RWPE2 (cell line): ENCODE results near the gene PCA3.

ENCODE experiments used
- ATAC-seq: fragments of 200-7000 bp; cut with Tn5 transposase; 3 replicates; pipeline ENCODE4 v1.9.1; 2021; ENCODE audit warnings: low read depth
- DNase-seq: peaks from one replicate; pipeline ENCODE4 v3.0.0-alpha.2; 2020; ENCODE audit warnings: low spot score
- H3K27ac ChIP-seq: fragments of 450-650 bp; 2 replicates; pipeline ENCODE4 v1.5.1; 2017; ENCODE audit warnings: mild to moderate bottlenecking; ENCODE audit not compliant: poor library complexity, severe bottlenecking
- H3K27me3 ChIP-seq: fragments of 250-450 bp; sonication (Bioruptor Pico); 2 replicates; pipeline ENCODE4 v1.5.1; 2021; ENCODE audit warnings: mild to moderate bottlenecking, moderate library complexity; ENCODE audit not compliant: insufficient read depth, poor library complexity, severe bottlenecking
- H3K36me3 ChIP-seq: fragments of 250-450 bp; sonication (Bioruptor Pico); 2 replicates; pipeline ENCODE4 v1.5.1; 2020; ENCODE audit warnings: low read depth, mild to moderate bottlenecking, moderate library complexity
- H3K4me1 ChIP-seq: fragments of 250-450 bp; sonication (Bioruptor Pico); 2 replicates; pipeline ENCODE4 v1.5.1; 2021; ENCODE audit warnings: mild to moderate bottlenecking, moderate library complexity; ENCODE audit not compliant: insufficient read depth, poor library complexity, severe bottlenecking
- H3K4me3 ChIP-seq: fragments of 250-450 bp; sonication (Bioruptor Pico); 2 replicates; pipeline ENCODE4 v1.5.1; 2021; ENCODE audit warnings: mild to moderate bottlenecking, moderate library complexity; ENCODE audit not compliant: severe bottlenecking
- H3K9me3 ChIP-seq: fragments of 250-450 bp; sonication (Bioruptor Pico); 2 replicates; pipeline ENCODE4 v1.5.1; 2021; ENCODE audit warnings: mild to moderate bottlenecking, moderate library complexity; ENCODE audit not compliant: severe bottlenecking
- CTCF ChIP-seq: fragments of 450-650 bp; IDR thresholded peaks from one replicate; pipeline ENCODE4 v1.5.1; 2017; ENCODE audit warnings: mild to moderate bottlenecking, moderate library complexity; ENCODE audit not compliant: poor library complexity, severe bottlenecking

PCA3 gene

GRCh38 chr9:76810377-76810957 lies 46.2 kb downstream of the PCA3 start:
- Histone ChIP-seq H3K9me3 (no peaks in the 10 kb centered on the region), H3K4me1 (no peaks in the 10 kb centered on the region), H3K36me3 (no peaks in the 10 kb centered on the region), H3K4me3 (no peak overlapping the region), H3K27ac (no peak overlapping the region), H3K27me3 (no peaks in the 10 kb centered on the region)
- peak; percentile 92 for TF ChIP-seq CTCF
- peak; percentile 87 for ATAC-seq
- DNase-seq: no peak

- H3K27ac ChIP-seq: no peak overlapping the region
- no peak for ATAC-seq
- H3K4me3 ChIP-seq: no peak overlapping the region
- TF ChIP-seq CTCF: no peak
- no peaks in the 10 kb centered on the region for H3K27me3 ChIP-seq
- H3K4me1 ChIP-seq: peaks cover 6% of the 10 kb centered on the region
- H3K36me3 ChIP-seq: no peaks in the 10 kb centered on the region
- no peaks in the 10 kb centered on the region for H3K9me3 ChIP-seq
- no peak for DNase-seq
Measured at GRCh38 chr9:76812591-76812990, 48.4 kb downstream of the PCA3 start.

GRCh38 chr9:76817489-76817888 lies 53.3 kb downstream of the PCA3 start:
- no peak overlapping the region for H3K4me3 ChIP-seq
- no peaks in the 10 kb centered on the region for H3K36me3 ChIP-seq
- no peak for TF ChIP-seq CTCF
- DNase-seq (no peak), ATAC-seq (peak; percentile 50)
- H3K27ac ChIP-seq: peak overlapping the region; percentile 49
- peaks cover 14% of the 10 kb centered on the region for H3K4me1 ChIP-seq
- no peaks in the 10 kb centered on the region for H3K27me3 ChIP-seq
- H3K9me3 ChIP-seq: no peaks in the 10 kb centered on the region

- Histone ChIP-seq H3K36me3 (no peaks in the 10 kb centered on the region), H3K27ac (peak overlapping the region; percentile 49), H3K27me3 (no peaks in the 10 kb centered on the region), H3K4me3 (no peak overlapping the region), H3K9me3 (no peaks in the 10 kb centered on the region), H3K4me1 (peaks cover 14% of the 10 kb centered on the region)
- DNase-seq (peak; percentile 86), ATAC-seq (peak; percentile 100)
- TF ChIP-seq CTCF: no peak
Measured at GRCh38 chr9:76818271-76818670, 54.0 kb downstream of the PCA3 start.

GRCh38 chr9:76820431-76820830 lies 56.2 kb downstream of the PCA3 start:
- Histone ChIP-seq H3K9me3 (no peaks in the 10 kb centered on the region), H3K27ac (no peak overlapping the region), H3K4me1 (peaks cover 14% of the 10 kb centered on the region), H3K4me3 (no peak overlapping the region), H3K27me3 (no peaks in the 10 kb centered on the region), H3K36me3 (no peaks in the 10 kb centered on the region)
- no peak for TF ChIP-seq CTCF
- no peak for ATAC-seq
- DNase-seq: no peak
